SHP77 treated with DMSO at 0.1 percent for 48 hours (cell line): Measurements from ENCODE around the gene GJA3.
"Not testable (repeated sequence)": the region's sequence is repeated elsewhere in the genome, so short reads cannot be mapped to it uniquely, and the experiment has no call there.

Experiments
- DNase-seq: peaks from one replicate; lab custom pipeline; 2025; lab: John Stamatoyannopoulos, UW

The GJA3 gene

GRCh38 chr13:20182231-20182846 is 21.5 kb upstream of the GJA3 start:
- DNase-seq = peak; percentile 55

DNA sequence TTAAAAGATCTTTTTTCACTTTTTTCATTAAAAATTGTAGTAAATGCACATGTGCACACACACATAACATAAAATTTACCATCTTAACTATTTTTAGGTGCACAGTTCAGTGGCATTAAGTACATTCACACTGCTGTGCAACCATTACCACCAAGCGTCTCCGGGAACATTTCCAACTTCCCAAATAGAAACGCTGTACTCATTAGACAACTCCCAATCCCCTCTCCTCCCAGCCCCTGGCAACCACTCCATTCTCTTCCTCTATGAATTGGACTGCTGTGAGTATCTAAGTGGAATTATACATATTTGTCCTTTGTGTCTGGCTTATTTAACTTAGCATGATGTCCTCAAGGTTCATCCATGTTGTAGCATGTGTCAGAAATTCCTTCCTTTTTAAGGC is 20.3 kb upstream of the GJA3 start:
- DNase-seq = no peak

DNA sequence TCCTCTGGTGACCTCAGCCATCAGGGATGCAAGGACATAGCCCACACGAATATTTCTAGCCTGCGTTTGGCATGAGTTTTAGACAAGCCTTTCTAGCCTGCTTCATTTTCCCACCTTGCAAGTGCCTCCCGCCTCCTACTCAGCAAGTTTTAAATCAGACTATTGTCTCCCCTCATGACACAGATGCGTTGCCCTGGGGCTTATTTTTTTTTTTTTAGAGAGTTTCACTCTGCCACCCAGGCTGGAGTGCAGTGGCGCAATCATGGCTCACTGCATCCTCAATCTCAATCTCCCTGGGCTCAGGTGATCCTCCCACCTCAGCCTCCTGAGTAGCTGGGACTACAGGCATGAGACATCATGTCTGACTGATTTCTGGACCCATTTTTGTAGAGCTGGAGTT is 17.3 kb upstream of the GJA3 start:
- DNase-seq = no peak

GRCh38 chr13:20177049-20177831 is 16.4 kb upstream of the GJA3 start:
- no peak for DNase-seq

- no peak for DNase-seq
Measured at GRCh38 chr13:20175907-20176652, 15.2 kb upstream of the GJA3 start.

GRCh38 chr13:20175406-20175794 is 14.5 kb upstream of the GJA3 start:
- no peak for DNase-seq

GRCh38 chr13:20174656-20175405 is 14.0 kb upstream of the GJA3 start:
- DNase-seq = peak; percentile 35

GRCh38 chr13:20173116-20173746 is 12.4 kb upstream of the GJA3 start:
- DNase-seq = no peak

GRCh38 chr13:20171364-20171763 is 10.5 kb upstream of the GJA3 start:
- DNase-seq = no peak

GRCh38 chr13:20170921-20171320 is 10.1 kb upstream of the GJA3 start:
- DNase-seq = no peak

DNA sequence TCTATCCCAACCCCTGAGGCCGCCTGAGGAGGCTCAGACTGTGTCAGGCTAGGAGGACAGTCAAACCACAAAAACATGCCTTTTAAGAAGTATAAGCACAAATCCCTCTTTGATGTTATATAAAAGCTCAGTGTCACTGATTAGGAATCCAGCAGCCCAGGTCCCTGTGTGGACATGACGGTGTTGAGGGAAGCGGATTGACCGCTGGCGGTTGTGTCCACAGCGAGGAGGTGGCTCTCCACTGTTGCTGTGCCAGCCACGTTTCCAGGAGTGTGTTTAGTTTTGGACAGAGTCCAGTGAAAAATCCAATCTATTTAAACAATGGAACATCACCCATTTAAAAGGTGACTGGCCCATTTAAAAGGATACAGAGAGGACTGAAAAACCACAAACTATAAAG is 7.5 kb upstream of the GJA3 start:
- no peak for DNase-seq

DNA sequence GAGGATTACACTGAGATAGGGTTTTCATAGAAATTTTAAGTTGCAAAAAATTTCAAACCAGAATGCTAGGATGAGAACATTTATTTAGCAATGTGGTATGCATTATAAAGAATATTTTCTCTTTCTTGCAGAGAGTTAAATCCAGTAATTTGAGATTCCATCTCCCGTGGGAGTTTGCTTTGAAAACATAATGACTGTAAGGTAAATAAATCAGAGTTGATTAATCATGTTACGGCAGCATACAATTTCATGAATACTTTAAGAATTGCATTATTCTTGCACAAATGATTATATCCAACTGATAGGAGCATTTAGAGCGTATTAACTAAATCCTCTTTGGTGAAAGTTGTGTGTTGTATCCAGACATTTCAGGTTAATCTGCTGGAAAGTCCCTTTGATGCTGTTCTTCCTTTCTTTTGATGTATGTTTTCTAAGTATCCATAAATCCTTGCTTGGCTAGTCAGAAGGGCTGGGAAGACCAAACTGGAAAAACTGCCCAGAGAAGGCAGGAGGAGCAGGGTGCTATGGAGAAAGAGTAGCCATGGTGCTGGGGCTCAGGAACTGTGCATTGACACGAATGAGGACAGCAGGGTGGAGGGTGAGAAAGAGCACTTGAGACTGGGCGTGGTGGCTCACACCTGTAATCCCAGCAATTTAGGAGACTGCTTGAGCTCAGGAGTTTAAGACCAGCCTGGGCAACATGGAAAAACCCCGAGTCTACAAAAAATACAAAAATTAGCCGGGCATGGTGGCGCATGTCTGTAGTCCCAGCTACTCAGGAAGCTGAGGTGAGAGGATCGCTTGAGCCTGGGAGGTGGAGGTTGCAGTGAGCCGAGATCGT is 4.8 kb upstream of the GJA3 start:
- DNase-seq = no peak

DNA sequence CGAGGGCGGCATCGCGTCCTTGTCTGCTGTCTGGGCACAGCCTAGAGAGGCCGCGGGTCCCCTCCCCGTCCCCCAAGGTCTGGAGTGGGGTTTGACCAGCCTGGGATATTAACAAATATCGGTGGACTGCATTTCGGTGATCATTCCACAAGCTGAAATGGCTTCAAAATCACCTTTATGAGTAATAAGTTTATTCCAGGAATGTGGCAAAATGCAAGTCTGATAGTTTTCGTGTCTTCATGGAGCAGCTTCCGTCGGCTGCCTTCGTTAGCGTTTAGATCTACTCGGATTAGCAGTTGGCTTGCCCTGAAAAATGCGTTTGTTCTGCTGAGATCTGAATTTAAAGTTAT is 1.1 kb upstream of the GJA3 start:
- DNase-seq = no peak

DNA sequence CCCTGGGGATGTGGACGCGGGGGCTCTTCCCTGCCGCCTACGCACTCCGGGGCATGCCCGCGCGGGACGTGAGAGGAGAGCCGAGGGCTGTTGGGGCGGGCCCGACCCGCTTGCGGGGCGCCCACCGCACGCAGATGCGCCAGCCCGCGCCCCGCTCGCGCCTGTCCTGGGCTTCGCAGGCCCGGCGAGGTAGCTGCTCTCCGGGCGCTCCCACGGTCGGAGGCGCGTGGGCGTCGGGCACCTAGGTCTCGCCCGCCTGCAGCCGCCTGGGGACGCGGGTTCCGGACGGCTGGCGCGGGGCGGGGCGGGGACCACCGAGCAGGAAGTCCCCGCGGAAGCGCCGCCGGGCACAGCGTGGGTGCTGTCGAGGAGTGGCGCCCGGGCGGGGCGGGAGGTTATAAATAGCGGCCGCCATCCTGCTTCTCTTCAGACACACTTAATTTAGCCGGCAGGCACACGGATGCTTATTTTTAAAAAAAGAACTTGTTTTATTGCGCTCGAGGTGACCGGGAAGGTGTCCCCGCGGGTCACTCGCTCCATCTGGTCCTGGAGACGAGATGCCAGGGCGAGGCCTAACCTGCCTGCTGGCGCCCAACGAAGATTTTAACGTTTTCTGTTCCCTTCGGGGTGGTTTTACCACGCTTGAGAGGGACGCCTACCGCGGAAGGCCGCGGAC is 561 bp upstream of the GJA3 start:
- no peak for DNase-seq

DNA sequence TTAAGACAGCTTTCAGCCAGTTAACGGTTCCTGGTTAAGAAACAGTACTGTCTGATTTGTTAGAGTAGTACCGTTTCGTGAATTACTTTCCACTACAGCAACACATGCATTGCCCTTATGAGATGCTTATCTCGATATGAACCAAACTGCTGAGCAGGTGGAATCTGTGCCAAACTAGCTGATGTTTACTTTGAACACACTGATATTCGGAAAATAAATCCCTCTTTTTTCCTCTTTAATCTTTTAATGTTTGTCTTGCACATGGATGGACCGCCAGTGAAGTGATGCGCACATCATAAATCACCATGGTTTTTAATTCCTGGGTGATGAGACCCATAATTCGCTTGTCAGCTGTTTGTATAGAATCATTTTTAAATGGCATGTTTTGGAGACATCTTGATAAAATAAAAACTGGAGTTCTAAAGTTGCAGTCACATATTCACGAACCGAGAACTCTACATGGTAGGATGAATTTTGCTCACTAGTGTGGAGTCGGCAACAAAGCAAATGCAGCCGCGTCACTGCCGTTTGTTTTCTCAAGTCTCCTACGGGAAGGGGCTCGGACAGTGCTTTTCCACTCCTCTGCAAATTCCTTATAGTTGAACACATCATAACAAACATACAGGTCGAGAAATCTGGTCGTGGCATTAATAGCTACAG is 1.1 kb downstream of the GJA3 start:
- peak; percentile 14 for DNase-seq

DNA sequence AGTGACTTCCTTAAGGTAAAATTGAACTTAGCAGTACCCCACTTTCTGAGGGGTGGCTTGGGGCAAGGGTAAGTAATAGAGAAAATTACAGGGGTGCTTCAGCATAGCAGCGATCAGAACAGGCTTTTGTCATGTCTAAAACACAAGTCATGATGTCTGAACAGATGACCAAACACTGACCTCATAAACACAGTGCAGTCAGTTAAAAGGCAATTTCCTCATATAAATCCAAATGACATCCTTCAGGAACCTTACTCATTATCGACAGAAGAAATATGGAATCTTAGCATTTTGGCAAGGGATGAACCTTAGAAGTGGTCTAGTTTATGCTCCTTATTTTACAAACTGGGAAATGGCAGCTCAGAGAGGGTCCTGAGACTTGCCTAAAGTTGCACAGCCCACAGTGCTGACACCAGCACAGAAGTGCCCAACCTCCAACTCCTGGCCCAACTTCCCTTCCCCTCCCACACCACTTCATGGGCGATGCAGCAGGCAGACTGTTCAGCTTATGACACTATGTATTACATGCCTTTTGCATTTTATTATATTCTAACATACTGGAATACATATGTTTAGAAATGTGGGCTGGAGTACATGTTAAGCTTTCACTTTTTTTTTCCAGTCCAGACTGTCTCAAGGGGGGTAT is 3.6 kb downstream of the GJA3 start:
- DNase-seq = no peak

DNA sequence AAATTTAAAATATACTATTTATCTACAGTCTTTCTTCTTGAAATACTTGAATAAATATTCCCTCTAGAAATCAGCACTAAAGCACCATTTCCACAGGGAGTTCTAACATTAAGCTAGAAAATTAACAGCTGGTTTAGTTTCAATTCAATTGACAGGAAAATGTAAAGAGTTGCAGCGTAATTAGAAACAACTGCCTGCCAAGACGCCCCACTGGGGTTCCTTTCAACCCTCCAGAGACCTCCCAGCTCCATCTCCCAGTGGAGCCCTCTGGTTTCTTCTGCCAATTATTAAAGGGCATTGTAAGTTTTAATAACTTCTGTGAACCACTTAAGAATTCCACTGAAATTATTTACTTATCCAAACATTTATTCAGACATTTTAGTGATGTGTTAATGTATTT is 4.2 kb downstream of the GJA3 start:
- DNase-seq = no peak

- DNase-seq = not testable (repeated sequence)
Measured at GRCh38 chr13:20153290-20153689, 7.6 kb downstream of the GJA3 start.

GRCh38 chr13:20151612-20152011 is 9.2 kb downstream of the GJA3 start:
- DNase-seq = no peak
